ENCODE results near the gene CEPT1. TPM values are rescaled to one million over a fixed set of nuclear protein-coding genes. Genes with fewer than 3 reads are reported as not detected.
A peak's percentile ranks its signal among the peaks of the same experiment; 100 is the strongest.

The CEPT1 gene
- total RNA-seq, 1 experiment from 2014 or later, result 33.0 TPM

DNA sequence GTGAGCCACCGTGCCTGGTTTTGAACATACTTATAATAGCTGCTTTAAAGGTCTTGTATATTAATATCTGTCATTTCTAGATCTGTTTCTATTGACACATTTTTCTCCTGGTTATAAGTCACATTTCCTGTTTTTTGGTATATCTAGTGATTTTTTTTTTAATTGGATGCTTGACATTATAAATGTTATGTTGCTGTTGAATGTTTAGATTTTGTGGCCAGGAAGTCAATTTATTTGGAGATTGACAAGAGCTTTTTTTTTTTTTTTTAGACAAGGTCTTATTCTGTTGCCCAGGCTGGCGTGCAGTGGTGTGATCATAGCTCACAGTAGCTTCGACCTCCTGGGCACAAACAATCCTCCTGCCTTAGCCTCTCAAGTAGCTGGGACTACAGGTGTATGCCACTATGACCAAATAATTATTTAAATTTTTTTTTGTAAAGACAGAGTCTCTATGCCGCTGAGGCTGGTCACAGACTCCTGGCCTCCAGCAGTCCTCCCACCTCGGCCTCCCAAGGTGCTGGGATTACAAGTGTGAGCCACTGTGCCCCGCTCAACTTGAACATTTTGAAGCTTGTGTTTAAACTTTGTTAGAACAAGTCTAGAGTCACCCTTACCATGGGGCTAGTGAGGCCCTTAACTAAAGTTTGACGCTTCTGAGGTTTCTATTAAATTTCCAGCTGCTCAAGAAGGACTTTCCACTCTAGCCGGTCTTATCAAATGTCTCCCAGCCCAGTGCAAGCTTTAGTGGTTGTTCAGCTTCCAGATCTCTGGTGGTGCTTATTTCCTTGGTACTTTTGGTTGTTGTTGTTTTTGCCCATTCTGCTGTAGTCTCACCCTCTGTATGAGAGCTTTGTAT is 78.9 kb downstream of the CEPT1 start:
- Histone ChIP-seq H3K18ac (ENCODE audit: insufficient read length, low read depth, low read length) (no peak overlapping the region), H4K20me1 (ENCODE audit: control insufficient read depth, insufficient read depth, insufficient read length) (no peaks in the 10 kb centered on the region), H3K14ac (ENCODE audit: insufficient read depth, low read length) (no peak overlapping the region), H3T11ph (ENCODE audit: low read length) (no peak overlapping the region), H3K9me3 (ENCODE audit: control insufficient read depth, low read depth, low read length) (no peaks in the 10 kb centered on the region), H4K8ac (replicated peaks; ENCODE audit: insufficient read length, low read depth, low read length) (no peak overlapping the region), H4K91ac (ENCODE audit: insufficient read length, low read depth, low read length) (no peak overlapping the region), H3K27ac (ENCODE audit: insufficient read length, low read depth, low read length) (no peak overlapping the region), H2BK5ac (ENCODE audit: insufficient read length, low read length) (no peak overlapping the region), H3K56ac (ENCODE audit: insufficient read length, low read depth, low read length) (no peak overlapping the region), H3K79me1 (ENCODE audit: insufficient read depth, low read depth, low read length, poor library complexity, severe bottlenecking) (no peaks in the 10 kb centered on the region), H3K23ac (ENCODE audit: insufficient read length, low read depth, low read length) (no peak overlapping the region), H3K23me2 (ENCODE audit: insufficient read length, low read depth, low read length, poor library complexity, severe bottlenecking) (no peaks in the 10 kb centered on the region), H2AFZ (ENCODE audit: low read length) (no peak overlapping the region), H4K5ac (ENCODE audit: insufficient read length, low read depth, low read length) (no peak overlapping the region), H3K9ac (ENCODE audit: extremely low read depth, insufficient read length, low read length) (no peak overlapping the region), H2AK5ac (ENCODE audit: insufficient read length, low read length) (no peak overlapping the region), H2BK120ac (ENCODE audit: low read depth, low read length, poor library complexity, severe bottlenecking) (no peak overlapping the region), H3K4me1 (ENCODE audit: insufficient read depth, low read length) (peaks cover 7% of the 10 kb centered on the region; the same call in 1 of the 2 replicates), H3K27me3 (ENCODE audit: insufficient read depth, low read length) (no peaks in the 10 kb centered on the region; the same call in 1 of the 2 replicates), H3K4ac (ENCODE audit: low read depth, low read length) (no peak overlapping the region), H2BK12ac (ENCODE audit: insufficient read length, low read depth, low read length) (no peak overlapping the region), H3K79me2 (ENCODE audit: insufficient read depth, low read length) (no peaks in the 10 kb centered on the region), H3K4me2 (ENCODE audit: insufficient read depth, insufficient read length, low read length) (no peak overlapping the region), H2BK15ac (ENCODE audit: low read depth, low read length) (no peak overlapping the region), H2BK20ac (ENCODE audit: low read depth, low read length, poor library complexity, severe bottlenecking) (no peak overlapping the region)
- TF ChIP-seq, protein P1, sequence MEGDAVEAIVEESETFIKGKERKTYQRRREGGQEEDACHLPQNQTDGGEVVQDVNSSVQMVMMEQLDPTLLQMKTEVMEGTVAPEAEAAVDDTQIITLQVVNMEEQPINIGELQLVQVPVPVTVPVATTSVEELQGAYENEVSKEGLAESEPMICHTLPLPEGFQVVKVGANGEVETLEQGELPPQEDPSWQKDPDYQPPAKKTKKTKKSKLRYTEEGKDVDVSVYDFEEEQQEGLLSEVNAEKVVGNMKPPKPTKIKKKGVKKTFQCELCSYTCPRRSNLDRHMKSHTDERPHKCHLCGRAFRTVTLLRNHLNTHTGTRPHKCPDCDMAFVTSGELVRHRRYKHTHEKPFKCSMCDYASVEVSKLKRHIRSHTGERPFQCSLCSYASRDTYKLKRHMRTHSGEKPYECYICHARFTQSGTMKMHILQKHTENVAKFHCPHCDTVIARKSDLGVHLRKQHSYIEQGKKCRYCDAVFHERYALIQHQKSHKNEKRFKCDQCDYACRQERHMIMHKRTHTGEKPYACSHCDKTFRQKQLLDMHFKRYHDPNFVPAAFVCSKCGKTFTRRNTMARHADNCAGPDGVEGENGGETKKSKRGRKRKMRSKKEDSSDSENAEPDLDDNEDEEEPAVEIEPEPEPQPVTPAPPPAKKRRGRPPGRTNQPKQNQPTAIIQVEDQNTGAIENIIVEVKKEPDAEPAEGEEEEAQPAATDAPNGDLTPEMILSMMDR (conservative IDR thresholded peaks at IDR 0.05), result no peak
- no peak for DNase-seq
- Mint-ChIP-seq H3K27me3 (ENCODE audit: low read depth) (no peaks in the 10 kb centered on the region), H3K4me3 (no peak overlapping the region), H3K27ac (peak overlapping the region in 2 of 3 experiments; percentile 49 to 77; a peak in 4 of 7 replicates), H3K9me3 (no peaks in the 10 kb centered on the region; a peak in 1 of 5 replicates), H3K4me1 (peaks cover 57 to 64% of the 10 kb centered on the region in 2 experiments), H3K36me3 (ENCODE audit: insufficient read depth in 1 of 3, low read depth in 3 of 3) (no peaks in the 10 kb centered on the region; a peak in 1 of 7 replicates)
- no CpG with 5 or more reads among the region's 8 CpGs for WGBS (ENCODE audit: extremely low coverage, insufficient read length, low lambda C conversion rate)

Measured in H9 (cell line).